ENCODE measurements around the gene HAUS3.
A peak's percentile ranks its signal among the peaks of the same experiment; 100 is the strongest.
"Not testable (repeated sequence)": the region's sequence is repeated elsewhere in the genome, so short reads cannot be mapped to it uniquely, and the experiment has no call there.

Gene HAUS3

GRCh38 chr4:2275546-2276251, 33.8 kb upstream of the HAUS3 start:
- ChIA-PET CTCF (interaction anchor here (0.6 kb wide), 1 partner anchor 167 kb away, joined by 3 read pairs; no protein-coding TSS in a partner anchor), POLR2A (no interaction called here)
- Histone ChIP-seq H3K9me3 (ENCODE audit: control insufficient read depth, insufficient read depth, low read depth, low read length) (no peaks in the 10 kb centered on the region), H3K27ac (ENCODE audit: extremely low read depth, low read depth, low read length) (no peak overlapping the region), H3K4me1 (ENCODE audit: control insufficient read depth, insufficient read depth, low read length) (no peaks in the 10 kb centered on the region), H3K36me3 (ENCODE audit: control insufficient read depth in 2 of 2, insufficient read depth in 1 of 2, low read length in 2 of 2) (no peaks in the 10 kb centered on the region), H3K4me3 (ENCODE audit: low read depth, low read length) (no peak overlapping the region)
- TF ChIP-seq ZNF433 (tag by site-specific recombination; IDR thresholded peaks at IDR 0.05; ENCODE audit: low read depth) (no peak), ZNF112 (tag by site-specific recombination; IDR thresholded peaks at IDR 0.05) (no peak), ZNF394 (tag by site-specific recombination; IDR thresholded peaks at IDR 0.05; ENCODE audit: borderline replicate concordance) (no peak), ZNF626 (tag by site-specific recombination; IDR thresholded peaks at IDR 0.05) (no peak), ZFP69B (tag by site-specific recombination; IDR thresholded peaks at IDR 0.05) (no peak)

GRCh38 chr4:2275044-2275397, 33.1 kb upstream of the HAUS3 start:
- POLR2A ChIA-PET; H3K27ac ChIP-seq (ENCODE audit: extremely low read depth, low read depth, low read length); H3K4me3 ChIP-seq (ENCODE audit: low read depth, low read length); H3K36me3 ChIP-seq (ENCODE audit: control insufficient read depth in 2 of 2, insufficient read depth in 1 of 2, low read length in 2 of 2); H3K9me3 ChIP-seq (ENCODE audit: control insufficient read depth, insufficient read depth, low read depth, low read length); H3K4me1 ChIP-seq (ENCODE audit: control insufficient read depth, insufficient read depth, low read length): not testable (repeated sequence)
- CTCF ChIA-PET = interaction anchor here (0.6 kb wide), 1 partner anchor 168 kb away, joined by 3 read pairs; no protein-coding TSS in a partner anchor

DNA sequence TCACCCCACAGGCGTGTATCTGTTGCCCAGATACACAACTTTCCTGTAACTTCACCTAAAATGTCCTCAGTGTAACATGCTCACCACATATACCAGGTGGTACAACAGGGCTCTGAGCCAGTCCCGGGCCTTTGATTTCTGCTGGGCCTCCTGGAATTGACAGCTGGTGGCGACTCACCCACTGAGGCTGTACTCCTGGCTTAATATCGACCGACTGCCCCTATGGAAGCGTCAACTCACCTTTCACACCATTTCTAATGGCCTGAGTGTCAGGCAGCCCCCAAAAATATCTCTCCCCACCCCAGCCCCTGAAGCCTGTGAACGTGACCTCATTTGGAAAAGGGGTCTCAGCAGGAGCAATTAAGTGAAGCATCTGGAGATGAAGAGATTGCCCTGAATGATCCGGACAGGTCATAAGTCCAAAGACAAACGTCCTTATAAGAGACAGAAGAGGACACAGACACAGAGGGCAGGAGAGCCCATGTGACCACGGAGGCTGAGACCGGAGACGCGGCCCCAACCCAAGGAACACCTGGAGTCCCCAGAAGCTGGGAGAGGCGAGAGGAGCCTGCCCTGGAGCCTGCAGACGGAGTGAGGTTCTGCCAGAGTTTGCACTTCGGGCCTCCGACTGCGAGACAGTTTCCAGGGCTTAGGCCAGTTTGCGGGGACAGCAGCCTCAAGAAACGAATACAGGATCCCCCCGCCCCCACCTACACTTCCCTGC, 32.6 kb upstream of the HAUS3 start:
- Histone ChIP-seq H3K27ac (ENCODE audit: extremely low read depth, low read depth, low read length) (no peak overlapping the region), H3K4me1 (ENCODE audit: control insufficient read depth, insufficient read depth, low read length) (no peaks in the 10 kb centered on the region), H3K36me3 (ENCODE audit: control insufficient read depth in 2 of 2, insufficient read depth in 1 of 2, low read length in 2 of 2) (no peaks in the 10 kb centered on the region), H3K4me3 (ENCODE audit: low read depth, low read length) (no peak overlapping the region), H3K9me3 (ENCODE audit: control insufficient read depth, insufficient read depth, low read depth, low read length) (no peaks in the 10 kb centered on the region)
- TF ChIP-seq ZNF146 (tag by site-specific recombination; IDR thresholded peaks at IDR 0.05) (no peak), PRDM1 (tag by site-specific recombination; IDR thresholded peaks at IDR 0.05) (no peak), ZNF10 (tag by site-specific recombination; IDR thresholded peaks at IDR 0.05) (no peak), ATF2 (tag by site-specific recombination; IDR thresholded peaks at IDR 0.05; ENCODE audit: low read depth) (no peak), SP3 (tag by site-specific recombination; IDR thresholded peaks at IDR 0.05) (no peak), ZNF596 (tag by site-specific recombination; IDR thresholded peaks at IDR 0.05) (no peak), RBAK (tag by site-specific recombination; IDR thresholded peaks at IDR 0.05) (no peak), ZNF366 (tag by site-specific recombination; conservative IDR thresholded peaks at IDR 0.05) (no peak), ZSCAN16 (tag by site-specific recombination; IDR thresholded peaks at IDR 0.05) (no peak)
- ChIA-PET POLR2A (no interaction called here), CTCF (no interaction called here)

GRCh38 chr4:2273657-2274319, 31.9 kb upstream of the HAUS3 start:
- no peaks in the 10 kb centered on the region for H3K36me3 ChIP-seq (ENCODE audit: control insufficient read depth in 2 of 2, insufficient read depth in 1 of 2, low read length in 2 of 2)
- H3K4me3 ChIP-seq (ENCODE audit: low read depth, low read length) = no peak overlapping the region
- H3K9me3 ChIP-seq (ENCODE audit: control insufficient read depth, insufficient read depth, low read depth, low read length) = no peaks in the 10 kb centered on the region
- H3K27ac ChIP-seq (ENCODE audit: extremely low read depth, low read depth, low read length) = no peak overlapping the region
- ChIA-PET CTCF (no interaction called here), POLR2A (no interaction called here)
- no peaks in the 10 kb centered on the region for H3K4me1 ChIP-seq (ENCODE audit: control insufficient read depth, insufficient read depth, low read length)
- TF ChIP-seq ZNF777 (tag by site-specific recombination; IDR thresholded peaks at IDR 0.05; ENCODE audit: borderline replicate concordance) = no peak
- TF ChIP-seq ZNF202 (tag by site-specific recombination; IDR thresholded peaks at IDR 0.05; ENCODE audit: borderline replicate concordance) = no peak
- no peak for TF ChIP-seq ZNF24 (tag by site-specific recombination; IDR thresholded peaks at IDR 0.05)
- no peak for TF ChIP-seq KLF7 (tag by site-specific recombination; IDR thresholded peaks at IDR 0.05; ENCODE audit: borderline replicate concordance)
- TF ChIP-seq SCRT2 (tag by site-specific recombination; IDR thresholded peaks at IDR 0.05) = no peak
- TF ChIP-seq ZSCAN5A (tag by site-specific recombination; IDR thresholded peaks at IDR 0.05) = no peak
- TF ChIP-seq SP3 (tag by site-specific recombination; IDR thresholded peaks at IDR 0.05) = no peak
- no peak for TF ChIP-seq TRIM28 (IDR thresholded peaks at IDR 0.05; ENCODE audit: borderline replicate concordance, low read length)
- TF ChIP-seq GLIS1 (tag by site-specific recombination; IDR thresholded peaks at IDR 0.05) = no peak
- no peak for TF ChIP-seq ZNF155 (tag by site-specific recombination; IDR thresholded peaks at IDR 0.05)
- no peak for TF ChIP-seq ZNF10 (tag by site-specific recombination; IDR thresholded peaks at IDR 0.05)
- TF ChIP-seq ZFHX2 (tag by site-specific recombination; conservative IDR thresholded peaks at IDR 0.05) = peak; percentile 34; the same call in 1 of the 2 replicates
- no peak for TF ChIP-seq ZBTB17 (tag by site-specific recombination; IDR thresholded peaks at IDR 0.05)
- no peak for TF ChIP-seq ZNF561 (tag by site-specific recombination; IDR thresholded peaks at IDR 0.05; ENCODE audit: borderline replicate concordance)

Measured in HEK293 (cell line).